Fibroblast of skin of abdomen (primary cell): ENCODE measurements around the gene SMAD6.

Experiments used
- DNase-seq: peaks from one replicate; pipeline ENCODE4 v3.0.0-alpha.2; 2013

Gene SMAD6

GRCh38 chr15:66798426-66799061 lies 96.5 kb downstream of the SMAD6 start:
- DNase-seq: peak; percentile 82

DNA sequence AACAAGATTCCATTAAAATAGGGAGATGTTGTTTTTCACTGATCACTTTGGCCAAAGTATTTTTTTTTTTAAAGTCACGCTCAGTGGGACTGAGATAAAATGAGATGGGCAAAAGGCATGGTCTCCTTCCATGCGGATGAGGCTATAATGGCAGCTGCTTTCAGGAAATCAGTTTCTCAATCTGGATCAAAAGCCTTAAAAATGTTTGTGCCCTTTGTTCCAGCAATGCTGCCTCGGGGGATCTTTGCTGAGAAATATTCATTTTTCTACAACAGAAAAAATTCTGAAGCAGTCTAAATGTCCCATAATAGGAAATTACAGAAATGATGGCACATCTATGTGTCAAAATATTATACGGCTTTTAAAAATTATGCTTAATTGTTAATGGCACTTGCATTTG lies 97.2 kb downstream of the SMAD6 start:
- DNase-seq: no peak

- peak; percentile 61 for DNase-seq
Measured at GRCh38 chr15:66800584-66801235, 98.7 kb downstream of the SMAD6 start.

DNA sequence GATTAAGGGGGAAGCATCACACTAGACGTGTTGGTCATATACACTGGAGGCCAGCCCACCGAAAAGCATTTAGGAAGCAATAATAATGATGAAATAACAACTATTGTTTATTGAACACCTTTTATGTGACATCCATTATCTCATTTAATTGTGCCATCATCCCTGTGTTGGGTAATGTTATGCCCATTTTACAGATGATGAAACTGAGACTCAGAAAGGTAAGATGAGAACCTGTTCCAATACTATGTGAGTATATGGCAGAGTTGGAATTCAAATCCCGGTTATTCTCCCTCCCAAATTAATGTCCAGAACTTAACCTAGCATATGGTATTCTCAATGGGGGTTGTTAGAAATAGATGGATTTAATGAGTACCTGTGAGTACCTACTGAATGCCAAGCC lies 99.2 kb downstream of the SMAD6 start:
- no peak for DNase-seq

- DNase-seq: peak; percentile 90
Measured at GRCh38 chr15:66802025-66803001, 100.3 kb downstream of the SMAD6 start.

DNA sequence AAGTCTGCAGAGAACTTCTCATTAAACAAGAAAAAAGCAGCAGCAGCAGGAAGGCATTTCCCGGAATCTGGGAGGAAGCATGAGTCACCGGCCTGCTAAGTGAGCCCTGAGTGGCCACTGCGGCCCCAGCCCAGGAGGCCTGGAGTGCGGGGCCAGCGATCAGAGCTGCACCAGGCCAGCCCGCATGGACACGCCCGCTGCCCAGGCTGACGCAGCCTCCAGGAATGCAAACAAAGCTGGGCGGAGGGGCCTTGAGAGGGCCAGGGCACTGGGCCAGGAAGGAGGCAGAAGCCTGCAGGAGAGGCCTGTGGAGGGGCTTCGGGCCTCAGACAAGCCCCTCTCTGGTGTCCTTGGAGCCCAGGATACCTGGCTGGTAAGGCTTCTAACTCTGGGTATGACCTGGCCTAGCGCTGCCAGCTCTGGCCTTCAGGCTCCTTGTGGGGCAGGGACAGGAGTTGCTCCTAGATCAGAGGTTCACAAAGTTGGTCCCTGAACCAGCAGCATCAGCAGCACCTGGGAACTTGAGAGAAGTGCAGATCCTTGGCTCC lies 101.2 kb downstream of the SMAD6 start:
- peak; percentile 99 for DNase-seq

- DNase-seq: no peak
Measured at GRCh38 chr15:66803749-66804148, 101.7 kb downstream of the SMAD6 start.

DNA sequence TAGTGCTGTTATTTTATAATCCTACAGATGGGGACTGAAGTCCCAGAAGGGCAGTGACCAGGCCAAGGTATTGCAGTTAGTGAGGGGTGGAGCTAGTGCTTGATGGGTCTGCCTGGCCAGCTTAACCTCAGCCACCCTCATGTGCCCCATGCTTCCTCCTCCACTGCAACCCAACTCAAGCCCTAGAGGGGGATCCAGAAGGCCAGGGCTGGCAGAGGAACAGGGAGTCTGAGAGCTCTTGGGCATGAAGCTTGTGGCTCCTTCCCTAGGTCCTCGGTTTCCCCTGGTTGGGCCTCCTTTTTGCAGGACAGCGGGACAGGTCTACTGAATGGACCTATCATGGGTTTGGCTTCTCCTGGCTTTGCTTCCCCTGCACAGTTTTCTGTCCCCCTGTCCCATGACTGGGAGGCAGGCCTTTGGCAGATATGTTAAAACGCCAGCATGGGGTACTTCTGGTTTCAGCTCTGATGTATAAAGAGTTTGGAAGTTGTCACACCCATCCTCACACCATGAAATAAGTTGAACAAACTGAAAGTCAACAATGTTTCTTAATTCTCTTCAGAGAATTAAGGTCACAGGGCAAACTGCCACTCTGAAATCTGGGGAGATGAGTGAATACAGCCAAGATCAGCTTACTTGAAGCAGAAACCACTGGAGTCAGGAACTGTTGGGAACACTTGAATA lies 103.3 kb downstream of the SMAD6 start:
- DNase-seq: no peak

- no peak for DNase-seq
Measured at GRCh38 chr15:66808181-66808824, 106.3 kb downstream of the SMAD6 start.

DNA sequence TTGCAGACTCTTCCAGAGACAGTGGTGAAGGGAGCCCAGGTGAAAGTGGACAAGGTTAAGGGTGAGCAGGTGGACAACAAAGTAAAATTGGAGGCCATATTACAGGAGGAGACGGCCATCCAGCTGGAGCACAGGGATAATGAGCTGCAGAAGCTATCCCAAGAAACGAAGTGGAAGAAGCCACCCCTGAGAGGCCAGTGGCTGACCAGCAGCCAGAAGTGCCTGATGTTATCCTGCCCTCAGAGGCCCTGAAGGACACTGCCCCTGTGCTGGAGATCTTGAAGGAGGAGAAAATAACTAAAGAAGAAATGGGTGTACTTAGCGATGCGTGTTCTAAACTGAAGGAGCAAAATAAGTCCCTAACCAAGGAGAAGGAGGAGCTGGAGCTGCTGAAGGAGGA lies 107.6 kb downstream of the SMAD6 start:
- no peak for DNase-seq

GRCh38 chr15:66815318-66815717 lies 113.3 kb downstream of the SMAD6 start:
- DNase-seq: peak; percentile 86

GRCh38 chr15:66816201-66816600 lies 114.2 kb downstream of the SMAD6 start:
- DNase-seq: no peak

DNA sequence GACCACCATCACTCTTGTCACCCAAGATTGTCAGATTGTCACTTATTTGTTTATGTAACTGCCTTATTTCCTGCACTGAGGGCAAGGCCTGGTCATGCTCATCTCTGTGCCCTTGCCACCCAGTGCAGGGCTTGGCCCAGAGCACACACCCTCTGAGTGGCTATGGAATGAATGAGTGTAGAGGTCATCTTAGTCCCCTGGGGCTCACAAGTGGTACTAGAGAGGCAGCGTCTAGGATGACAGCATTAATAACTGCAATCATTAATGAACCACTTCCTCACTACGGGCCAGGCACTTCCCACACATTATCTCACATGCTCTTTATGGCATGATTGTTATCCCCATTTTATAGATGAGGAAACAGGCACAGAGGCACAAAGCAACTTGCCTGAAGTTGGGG lies 117.0 kb downstream of the SMAD6 start:
- no peak for DNase-seq

DNA sequence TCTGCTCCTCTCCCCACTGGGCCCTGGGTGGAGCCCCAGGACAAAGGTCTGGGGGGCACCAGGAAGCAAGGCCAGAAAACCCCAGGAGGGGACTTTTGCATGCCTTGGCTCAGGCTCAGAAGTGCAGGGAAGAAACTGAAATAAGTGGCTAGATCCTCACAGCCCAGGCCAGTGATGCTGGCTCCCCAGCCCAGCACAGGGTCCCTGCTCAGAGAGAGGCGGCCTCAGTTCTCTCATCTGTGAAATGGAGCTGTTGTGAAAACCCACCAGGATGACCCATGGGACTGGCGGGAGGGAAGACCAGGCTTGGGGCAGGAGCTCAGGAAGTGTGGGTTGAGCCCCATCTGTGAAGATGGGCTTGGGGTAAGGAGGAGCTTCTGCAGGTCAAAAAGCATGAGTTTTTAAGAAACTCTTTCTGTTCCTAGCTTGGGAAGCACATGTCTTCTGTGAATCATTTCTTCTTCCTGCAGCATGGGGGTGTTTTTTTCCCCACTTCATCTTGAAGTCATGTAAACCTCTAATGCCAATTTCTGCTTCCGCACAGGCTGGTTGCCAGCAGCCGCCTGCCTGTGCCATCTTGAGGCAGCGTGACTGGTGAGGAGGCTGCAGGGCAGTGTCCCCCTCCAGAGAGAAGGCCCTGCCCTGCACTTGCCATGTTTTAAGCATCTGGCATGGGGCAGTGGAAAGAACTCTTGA lies 118.6 kb downstream of the SMAD6 start:
- peak; percentile 40 for DNase-seq

GRCh38 chr15:66821307-66821706 lies 119.3 kb downstream of the SMAD6 start:
- peak; percentile 50 for DNase-seq

GRCh38 chr15:66822114-66822513 lies 120.1 kb downstream of the SMAD6 start:
- DNase-seq: peak; percentile 48

- no peak for DNase-seq
Measured at GRCh38 chr15:66822576-66822975, 120.5 kb downstream of the SMAD6 start.

GRCh38 chr15:66823601-66824000 lies 121.6 kb downstream of the SMAD6 start:
- DNase-seq: no peak

- no peak for DNase-seq
Measured at GRCh38 chr15:66824424-66824823, 122.4 kb downstream of the SMAD6 start.

GRCh38 chr15:66825139-66825538 lies 123.1 kb downstream of the SMAD6 start:
- DNase-seq: no peak

GRCh38 chr15:66825731-66826130 lies 123.7 kb downstream of the SMAD6 start:
- no peak for DNase-seq
